H9 (cell line): Measurements from ENCODE around the gene SLC30A1. TPM values are rescaled to one million over a fixed set of nuclear protein-coding genes. Genes with fewer than 3 reads are reported as not detected.

Experiments
- DNase-seq: peaks from one replicate; pipeline ENCODE4 v3.0.0-alpha.2; 2017
- H2AFZ ChIP-seq: one replicate; pipeline ENCODE4 v1.6.1; 2013; ENCODE audit warnings: mild to moderate bottlenecking, low read length, control low read depth, moderate library complexity
- H2AK5ac ChIP-seq: 2 replicates; pipeline ENCODE4 v1.6.1; 2013; ENCODE audit warnings: low read length, control low read depth, mixed read lengths; ENCODE audit not compliant: insufficient read length
- H2BK120ac ChIP-seq: one replicate; pipeline ENCODE4 v1.6.1; 2013; ENCODE audit warnings: low read depth, mild to moderate bottlenecking, low read length, control low read depth, inconsistent platforms; ENCODE audit not compliant: poor library complexity, severe bottlenecking
- H2BK12ac ChIP-seq: 2 replicates; pipeline ENCODE4 v1.6.1; 2013; ENCODE audit warnings: low read length, control low read depth, mixed read lengths, low read depth; ENCODE audit not compliant: insufficient read length
- H2BK15ac ChIP-seq: 2 replicates; pipeline ENCODE4 v1.6.1; 2013; ENCODE audit warnings: low read depth, low read length, control low read depth
- H2BK20ac ChIP-seq: one replicate; pipeline ENCODE4 v1.6.1; 2013; ENCODE audit warnings: low read depth, mild to moderate bottlenecking, low read length, control low read depth, inconsistent platforms; ENCODE audit not compliant: poor library complexity, severe bottlenecking
- H2BK5ac ChIP-seq: 2 replicates; pipeline ENCODE4 v1.6.1; 2013; ENCODE audit warnings: low read length, control low read depth, mixed read lengths; ENCODE audit not compliant: insufficient read length
- H3K14ac ChIP-seq: 2 replicates; pipeline ENCODE4 v1.6.1; 2013; ENCODE audit warnings: low read length, control low read depth; ENCODE audit not compliant: insufficient read depth
- H3K18ac ChIP-seq: 2 replicates; pipeline ENCODE4 v1.6.1; 2013; ENCODE audit warnings: low read depth, mild to moderate bottlenecking, mixed read lengths, low read length, control low read depth; ENCODE audit not compliant: insufficient read length
- H3K23ac ChIP-seq: 2 replicates; pipeline ENCODE4 v1.6.1; 2013; ENCODE audit warnings: low read length, control low read depth, mixed read lengths, low read depth; ENCODE audit not compliant: insufficient read length
- H3K23me2 ChIP-seq: 2 replicates; pipeline ENCODE4 v1.6.1; 2013; ENCODE audit warnings: low read depth, mild to moderate bottlenecking, mixed read lengths, low read length, control low read depth; ENCODE audit not compliant: insufficient read length, poor library complexity, severe bottlenecking
- H3K27ac ChIP-seq: 2 replicates; pipeline ENCODE4 v1.5.1; 2013; ENCODE audit warnings: low read length, control low read depth, mixed read lengths, low read depth; ENCODE audit not compliant: insufficient read length
- H3K27me3 ChIP-seq: 2 replicates; pipeline ENCODE4 v1.6.1; 2013; ENCODE audit warnings: low read length, control low read depth, inconsistent platforms; ENCODE audit not compliant: insufficient read depth
- H3K4ac ChIP-seq: 2 replicates; pipeline ENCODE4 v1.6.1; 2013; ENCODE audit warnings: low read depth, mild to moderate bottlenecking, control low read depth, inconsistent platforms, low read length, moderate library complexity
- H3K4me1 ChIP-seq: 2 replicates; pipeline ENCODE4 v1.6.1; 2013; ENCODE audit warnings: low read length, control low read depth, inconsistent platforms; ENCODE audit not compliant: insufficient read depth
- H3K4me2 ChIP-seq: 2 replicates; pipeline ENCODE4 v1.6.1; 2013; ENCODE audit warnings: low read length, control low read depth, mixed read lengths; ENCODE audit not compliant: insufficient read length, insufficient read depth
- H3K56ac ChIP-seq: 2 replicates; pipeline ENCODE4 v1.6.1; 2013; ENCODE audit warnings: low read depth, mild to moderate bottlenecking, mixed read lengths, low read length, control low read depth; ENCODE audit not compliant: insufficient read length
- H3K79me1 ChIP-seq: 2 replicates; pipeline ENCODE4 v1.6.1; 2013; ENCODE audit warnings: low read depth, mild to moderate bottlenecking, moderate library complexity, low read length, control low read depth, inconsistent platforms; ENCODE audit not compliant: insufficient read depth, poor library complexity, severe bottlenecking
- H3K79me2 ChIP-seq: 2 replicates; pipeline ENCODE4 v1.6.1; 2013; ENCODE audit warnings: low read length, control low read depth, inconsistent platforms; ENCODE audit not compliant: insufficient read depth
- H3K9ac ChIP-seq: 2 replicates; pipeline ENCODE4 v1.6.1; 2013; ENCODE audit warnings: low read length, control low read depth, mixed read lengths; ENCODE audit not compliant: insufficient read length; ENCODE audit errors: extremely low read depth
- H3K9me3 ChIP-seq: one replicate; pipeline ENCODE4 v1.6.1; 2013; ENCODE audit warnings: low read depth, low read length, inconsistent platforms; ENCODE audit not compliant: control insufficient read depth
- H3T11ph ChIP-seq: one replicate; pipeline ENCODE4 v1.6.1; 2013; ENCODE audit warnings: mild to moderate bottlenecking, low read length, control low read depth, inconsistent platforms
- H4K20me1 ChIP-seq: one replicate; pipeline ENCODE4 v1.6.1; 2013; ENCODE audit not compliant: control insufficient read depth, insufficient read length, insufficient read depth
- H4K5ac ChIP-seq: 2 replicates; pipeline ENCODE4 v1.6.1; 2013; ENCODE audit warnings: low read depth, mild to moderate bottlenecking, mixed read lengths, low read length, control low read depth; ENCODE audit not compliant: insufficient read length
- H4K8ac ChIP-seq: replicated peaks from 2 replicates; pipeline ENCODE4 v1.6.1; 2013; ENCODE audit warnings: low read length, control low read depth, mixed read lengths, low read depth; ENCODE audit not compliant: insufficient read length
- H4K91ac ChIP-seq: 2 replicates; pipeline ENCODE4 v1.6.1; 2013; ENCODE audit warnings: low read depth, mild to moderate bottlenecking, moderate library complexity, mixed read lengths, low read length, control low read depth; ENCODE audit not compliant: insufficient read length
- H3K27ac Mint-ChIP-seq, 3 experiments: 2 replicates in 2 of 3; 3 replicates in 1 of 3; pipeline ENCODE4 v1.8.0; 2020 to 2021; ENCODE audit warnings: mixed read lengths in 3 of 3, mild to moderate bottlenecking in 1 of 3, moderate library complexity in 1 of 3
- H3K27me3 Mint-ChIP-seq: 2 replicates; pipeline ENCODE4 v1.8.0; 2021; ENCODE audit warnings: low read depth, mild to moderate bottlenecking, moderate library complexity, mixed read lengths
- H3K36me3 Mint-ChIP-seq, 3 experiments: 2 replicates in 2 of 3; 3 replicates in 1 of 3; pipeline ENCODE4 v1.8.0; 2020 to 2021; ENCODE audit warnings: low read depth in 3 of 3, mixed read lengths in 3 of 3; ENCODE audit not compliant: insufficient read depth in 1 of 3
- H3K4me1 Mint-ChIP-seq, 2 experiments: 2 replicates each; pipeline ENCODE4 v1.8.0; 2020; ENCODE audit warnings: mixed read lengths in 2 of 2
- H3K4me3 Mint-ChIP-seq, 2 experiments: 2 replicates in 1 of 2; 3 replicates in 1 of 2; pipeline ENCODE4 v1.8.0; 2020 to 2021; ENCODE audit warnings: mild to moderate bottlenecking in 2 of 2, mixed read lengths in 2 of 2, moderate library complexity in 1 of 2
- H3K9me3 Mint-ChIP-seq, 2 experiments: 2 replicates in 1 of 2; 3 replicates in 1 of 2; pipeline ENCODE4 v1.8.0; 2020; ENCODE audit warnings: mild to moderate bottlenecking in 2 of 2, mixed read lengths in 2 of 2, moderate library complexity in 1 of 2
- WGBS: extraction: QIAGEN DNeasy Blood & Tissue Kit; methylation state at CpG from one replicate; pipeline ENCODE4 v1.1.7; 2013; ENCODE audit warnings: missing lambda C conversion rate, low lambda C conversion rate, mixed read lengths; ENCODE audit not compliant: insufficient read length; ENCODE audit errors: extremely low coverage; 5-methylcytosine and 5-hydroxymethylcytosine counted together
- total RNA-seq: library from RNA; stranded (reverse); gene quantifications from 2 replicates; pipeline ENCODE4 v1.2.1, GENCODE V29; 2021
- TF ChIP-seq, protein P1 (sequence below): fragments of 200-600 bp; sonication (generic); conservative IDR thresholded peaks from 3 replicates; pipeline ENCODE4 v1.8.0; 2021; ENCODE audit warnings: antibody characterized with exemption, mild to moderate bottlenecking

The SLC30A1 gene
- total RNA-seq, 1 experiment from 2014 or later: 17.1 TPM

GRCh38 chr1:211601159-211601558, 22.2 kb upstream of the SLC30A1 start:
- H2BK120ac ChIP-seq: no peak overlapping the region
- no peaks in the 10 kb centered on the region for H3K4me1 ChIP-seq
- no peak overlapping the region for H2AK5ac ChIP-seq
- H3K9ac ChIP-seq: no peak overlapping the region
- no peaks in the 10 kb centered on the region for H3K79me1 ChIP-seq
- no peaks in the 10 kb centered on the region for H3K79me2 ChIP-seq
- H3K18ac ChIP-seq: no peak overlapping the region
- no peaks in the 10 kb centered on the region for H3K9me3 ChIP-seq
- no peaks in the 10 kb centered on the region for H3K4me1 Mint-ChIP-seq
- TF ChIP-seq, protein P1, sequence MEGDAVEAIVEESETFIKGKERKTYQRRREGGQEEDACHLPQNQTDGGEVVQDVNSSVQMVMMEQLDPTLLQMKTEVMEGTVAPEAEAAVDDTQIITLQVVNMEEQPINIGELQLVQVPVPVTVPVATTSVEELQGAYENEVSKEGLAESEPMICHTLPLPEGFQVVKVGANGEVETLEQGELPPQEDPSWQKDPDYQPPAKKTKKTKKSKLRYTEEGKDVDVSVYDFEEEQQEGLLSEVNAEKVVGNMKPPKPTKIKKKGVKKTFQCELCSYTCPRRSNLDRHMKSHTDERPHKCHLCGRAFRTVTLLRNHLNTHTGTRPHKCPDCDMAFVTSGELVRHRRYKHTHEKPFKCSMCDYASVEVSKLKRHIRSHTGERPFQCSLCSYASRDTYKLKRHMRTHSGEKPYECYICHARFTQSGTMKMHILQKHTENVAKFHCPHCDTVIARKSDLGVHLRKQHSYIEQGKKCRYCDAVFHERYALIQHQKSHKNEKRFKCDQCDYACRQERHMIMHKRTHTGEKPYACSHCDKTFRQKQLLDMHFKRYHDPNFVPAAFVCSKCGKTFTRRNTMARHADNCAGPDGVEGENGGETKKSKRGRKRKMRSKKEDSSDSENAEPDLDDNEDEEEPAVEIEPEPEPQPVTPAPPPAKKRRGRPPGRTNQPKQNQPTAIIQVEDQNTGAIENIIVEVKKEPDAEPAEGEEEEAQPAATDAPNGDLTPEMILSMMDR: no peak
- no peak overlapping the region for H2BK5ac ChIP-seq
- no peaks in the 10 kb centered on the region for H3K36me3 Mint-ChIP-seq
- H3K56ac ChIP-seq: no peak overlapping the region
- H3K27ac ChIP-seq: no peak overlapping the region
- H4K91ac ChIP-seq: no peak overlapping the region
- no peak overlapping the region for H4K8ac ChIP-seq
- H2AFZ ChIP-seq: no peak overlapping the region
- no peak overlapping the region for H3K27ac Mint-ChIP-seq
- no peak overlapping the region for H3K4ac ChIP-seq
- no peak for DNase-seq
- no peak overlapping the region for H3K23ac ChIP-seq
- H3K9me3 Mint-ChIP-seq: no peaks in the 10 kb centered on the region
- H3T11ph ChIP-seq: no peak overlapping the region
- H3K4me3 Mint-ChIP-seq: no peak overlapping the region
- H2BK15ac ChIP-seq: no peak overlapping the region
- H4K20me1 ChIP-seq: no peaks in the 10 kb centered on the region
- no CpG with 5 or more reads among the region's 3 CpGs for WGBS
- H2BK12ac ChIP-seq: no peak overlapping the region
- H3K4me2 ChIP-seq: no peak overlapping the region
- H3K14ac ChIP-seq: no peak overlapping the region
- no peak overlapping the region for H2BK20ac ChIP-seq
- H4K5ac ChIP-seq: no peak overlapping the region
- H3K27me3 Mint-ChIP-seq: no peaks in the 10 kb centered on the region
- no peaks in the 10 kb centered on the region for H3K27me3 ChIP-seq
- H3K23me2 ChIP-seq: no peaks in the 10 kb centered on the region
